ENCODE results near the gene DCXR. TPM values are rescaled to one million over a fixed set of nuclear protein-coding genes. Genes with fewer than 3 reads are reported as not detected.

The DCXR gene
- total and polyA plus RNA-seq, 11 donors = 139 to 312 (median 200) TPM

- H3K36me3 ChIP-seq = peaks cover 0 to 66% (median 52%) of the 10 kb centered on the region in 9 donors
- DNase-seq = no peak
Measured at GRCh38 chr17:82080048-82080788, 42.7 kb upstream of the DCXR start.

DNA sequence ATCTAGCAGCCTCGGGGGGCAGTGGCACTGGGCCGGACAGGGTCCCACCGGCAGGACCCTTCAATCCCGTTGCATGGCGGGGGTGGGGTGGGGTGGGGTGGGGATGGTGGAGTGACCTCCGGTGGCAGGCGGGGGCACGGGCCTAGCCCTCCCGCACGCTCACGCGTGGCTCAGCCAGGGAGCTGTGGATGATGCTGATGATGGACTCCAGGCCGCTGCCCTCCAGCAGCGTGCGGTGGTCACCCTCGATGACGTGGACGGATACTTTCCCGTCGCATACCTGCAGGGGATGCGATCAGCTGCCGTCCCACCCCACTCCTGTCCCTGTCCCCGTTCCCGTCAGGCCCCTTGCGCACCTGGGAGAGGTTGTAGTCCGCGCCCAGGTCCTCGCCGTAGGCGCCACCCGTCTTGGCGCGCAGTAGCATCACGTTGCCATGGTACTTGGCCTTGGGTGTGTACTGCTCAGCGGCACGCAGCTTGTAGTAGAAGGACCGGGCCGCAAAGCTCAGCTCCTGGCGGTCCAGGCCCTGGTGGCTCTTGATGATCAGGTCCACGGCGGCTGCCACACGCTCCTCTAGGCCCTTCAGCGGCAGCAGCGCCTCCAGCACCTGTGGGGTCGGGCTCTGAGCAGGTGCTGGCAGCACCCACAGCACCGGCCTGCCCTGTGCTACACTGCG lies 41.6 kb upstream of the DCXR start:
- Histone ChIP-seq H3K27ac (no peak overlapping the region), H3K9me3 (no peaks in the 10 kb centered on the region), H3K4me1 (peaks cover 0 to 10% (median 0%) of the 10 kb centered on the region in 12 donors), H3K27me3 (no peaks in the 10 kb centered on the region), H3K36me3 (peaks cover 0 to 57% (median 41%) of the 10 kb centered on the region in 9 donors), H3K4me3 (no peak overlapping the region)
- DNase-seq (no peak), ATAC-seq (no peak)
- intact Hi-C loops (cut with DNase I) = no loop called here
- 93 to 96% (median 93%) methylated on average over 35 to 47 of the region's 47 CpGs for WGBS, 4 donors
- no peak for TF ChIP-seq POLR2A (IDR thresholded peaks at IDR 0.05)
- TF ChIP-seq, protein P1, sequence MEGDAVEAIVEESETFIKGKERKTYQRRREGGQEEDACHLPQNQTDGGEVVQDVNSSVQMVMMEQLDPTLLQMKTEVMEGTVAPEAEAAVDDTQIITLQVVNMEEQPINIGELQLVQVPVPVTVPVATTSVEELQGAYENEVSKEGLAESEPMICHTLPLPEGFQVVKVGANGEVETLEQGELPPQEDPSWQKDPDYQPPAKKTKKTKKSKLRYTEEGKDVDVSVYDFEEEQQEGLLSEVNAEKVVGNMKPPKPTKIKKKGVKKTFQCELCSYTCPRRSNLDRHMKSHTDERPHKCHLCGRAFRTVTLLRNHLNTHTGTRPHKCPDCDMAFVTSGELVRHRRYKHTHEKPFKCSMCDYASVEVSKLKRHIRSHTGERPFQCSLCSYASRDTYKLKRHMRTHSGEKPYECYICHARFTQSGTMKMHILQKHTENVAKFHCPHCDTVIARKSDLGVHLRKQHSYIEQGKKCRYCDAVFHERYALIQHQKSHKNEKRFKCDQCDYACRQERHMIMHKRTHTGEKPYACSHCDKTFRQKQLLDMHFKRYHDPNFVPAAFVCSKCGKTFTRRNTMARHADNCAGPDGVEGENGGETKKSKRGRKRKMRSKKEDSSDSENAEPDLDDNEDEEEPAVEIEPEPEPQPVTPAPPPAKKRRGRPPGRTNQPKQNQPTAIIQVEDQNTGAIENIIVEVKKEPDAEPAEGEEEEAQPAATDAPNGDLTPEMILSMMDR (IDR thresholded peaks at IDR 0.05) = no peak

More at GRCh38 chr17:82080048-82080788, 42.7 kb upstream of the DCXR start:
- no peak for ATAC-seq
- Histone ChIP-seq H3K4me1 (peaks cover 0 to 10% (median 0%) of the 10 kb centered on the region in 12 donors), H3K4me3 (no peak overlapping the region), H3K9me3 (no peaks in the 10 kb centered on the region), H3K27ac (no peak overlapping the region), H3K27me3 (no peaks in the 10 kb centered on the region)
- TF ChIP-seq POLR2A (IDR thresholded peaks at IDR 0.05) = no peak
- TF ChIP-seq, protein P1 (IDR thresholded peaks at IDR 0.05) = no peak
- WGBS, 4 donors = 88 to 92% (median 92%) methylated on average over 35 to 36 of the region's 36 CpGs
- intact Hi-C loops (cut with DNase I) = no loop called here

DNA sequence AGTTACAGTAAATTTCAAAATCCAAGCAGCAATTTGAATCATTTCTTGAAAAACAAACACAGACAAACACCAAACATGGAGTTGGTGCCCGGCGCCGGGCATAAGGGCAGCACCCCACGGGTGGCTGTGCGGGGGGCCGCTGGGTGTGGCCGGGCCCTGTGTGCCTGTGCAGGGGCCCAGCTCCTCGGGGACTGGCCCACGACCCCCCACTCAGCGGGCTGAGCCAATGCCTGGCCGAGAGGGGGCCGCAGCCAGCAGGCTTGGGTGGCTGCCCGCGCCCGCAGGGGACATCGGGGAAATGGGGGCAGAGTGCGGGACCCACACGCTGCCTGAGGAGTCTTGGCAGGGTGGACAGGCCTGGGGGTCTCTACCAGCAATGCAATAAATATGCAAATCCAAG lies 40.9 kb upstream of the DCXR start:
- Histone ChIP-seq H3K27me3 (no peaks in the 10 kb centered on the region), H3K36me3 (peaks cover 0 to 50% (median 34%) of the 10 kb centered on the region in 9 donors), H3K27ac (no peak overlapping the region), H3K9me3 (no peaks in the 10 kb centered on the region), H3K4me1 (peaks cover 0 to 10% (median 0%) of the 10 kb centered on the region in 12 donors), H3K4me3 (no peak overlapping the region)
- intact Hi-C loops (cut with DNase I) = no loop called here
- TF ChIP-seq, protein P1 (IDR thresholded peaks at IDR 0.05) = no peak
- no peak for TF ChIP-seq POLR2A (IDR thresholded peaks at IDR 0.05)
- ATAC-seq (no peak), DNase-seq (no peak)
- WGBS, 4 donors = 91 to 95% (median 95%) methylated on average over 5 to 18 of the region's 18 CpGs

Measured in heart left ventricle (tissue), 16 donors.